ENCODE results near the gene PGP.

DNA sequence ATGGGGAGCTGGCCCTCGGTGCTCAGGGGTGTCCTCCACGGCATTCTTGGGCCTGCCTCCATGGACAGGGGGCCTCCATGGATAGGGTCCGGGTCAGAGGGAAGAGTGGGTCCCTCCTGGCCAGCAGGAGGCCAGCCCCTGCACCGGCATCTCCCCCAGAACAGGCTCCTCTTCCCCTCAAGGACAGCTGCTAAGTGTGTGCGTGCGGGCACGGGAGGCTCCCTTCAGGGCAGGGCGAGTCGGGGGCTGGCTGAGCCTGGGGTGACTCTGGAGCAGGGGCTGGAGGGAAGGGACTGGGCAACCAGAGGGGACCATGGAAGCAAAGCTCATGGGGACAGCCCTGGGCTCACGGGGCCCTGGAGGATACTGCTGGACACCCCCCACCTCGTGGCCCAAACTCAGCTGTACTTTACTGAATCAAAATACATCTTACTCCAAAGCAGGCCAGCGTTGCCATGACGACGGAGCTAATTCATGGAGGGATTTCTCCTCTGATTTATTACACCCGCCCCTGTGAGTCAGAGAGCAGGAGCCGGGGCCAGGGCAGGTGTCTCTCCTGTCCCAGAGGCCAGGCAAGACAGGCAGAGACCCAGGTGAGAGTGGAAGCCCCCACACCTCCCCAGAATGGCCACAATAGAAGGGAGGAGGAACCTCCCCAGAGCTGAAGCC is 20.3 kb downstream of the PGP start:
- TF ChIP-seq, protein P1, sequence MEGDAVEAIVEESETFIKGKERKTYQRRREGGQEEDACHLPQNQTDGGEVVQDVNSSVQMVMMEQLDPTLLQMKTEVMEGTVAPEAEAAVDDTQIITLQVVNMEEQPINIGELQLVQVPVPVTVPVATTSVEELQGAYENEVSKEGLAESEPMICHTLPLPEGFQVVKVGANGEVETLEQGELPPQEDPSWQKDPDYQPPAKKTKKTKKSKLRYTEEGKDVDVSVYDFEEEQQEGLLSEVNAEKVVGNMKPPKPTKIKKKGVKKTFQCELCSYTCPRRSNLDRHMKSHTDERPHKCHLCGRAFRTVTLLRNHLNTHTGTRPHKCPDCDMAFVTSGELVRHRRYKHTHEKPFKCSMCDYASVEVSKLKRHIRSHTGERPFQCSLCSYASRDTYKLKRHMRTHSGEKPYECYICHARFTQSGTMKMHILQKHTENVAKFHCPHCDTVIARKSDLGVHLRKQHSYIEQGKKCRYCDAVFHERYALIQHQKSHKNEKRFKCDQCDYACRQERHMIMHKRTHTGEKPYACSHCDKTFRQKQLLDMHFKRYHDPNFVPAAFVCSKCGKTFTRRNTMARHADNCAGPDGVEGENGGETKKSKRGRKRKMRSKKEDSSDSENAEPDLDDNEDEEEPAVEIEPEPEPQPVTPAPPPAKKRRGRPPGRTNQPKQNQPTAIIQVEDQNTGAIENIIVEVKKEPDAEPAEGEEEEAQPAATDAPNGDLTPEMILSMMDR (IDR thresholded peaks at IDR 0.05; ENCODE audit: low read length), result no peak
- TF ChIP-seq EZH2 (optimal IDR thresholded peaks at IDR 0.05; ENCODE audit: low read depth, low read length), result no peak

Measured in MM.1S (cell line).